Activated naive CD8-positive, alpha-beta T cell treated with anti-CD3 and anti-CD28 coated beads, Interleukin-2, amount 50 U/mL, for 24 hours (primary cell): ENCODE data around the gene FGD2.
"Not testable (repeated sequence)": the region's sequence is repeated elsewhere in the genome, so short reads cannot be mapped to it uniquely, and the experiment has no call there.

Experiments used
- ATAC-seq: fragments of 150-1000 bp; cut with Tn5 transposase; one replicate; pipeline ENCODE4 v1.10.0; 2021
- DNase-seq: peaks from one replicate; pipeline ENCODE4 v3.0.0; 2021
- H3K27ac Mint-ChIP-seq: one replicate; pipeline ENCODE4 v1.8.0; 2021; ENCODE audit warnings: mild to moderate bottlenecking, mixed read lengths
- H3K27me3 Mint-ChIP-seq: one replicate; pipeline ENCODE4 v1.8.0; 2021; ENCODE audit warnings: mixed read lengths
- H3K36me3 Mint-ChIP-seq: one replicate; pipeline ENCODE4 v1.8.0; 2021; ENCODE audit warnings: low read depth, mixed read lengths
- H3K4me1 Mint-ChIP-seq: one replicate; pipeline ENCODE4 v1.8.0; 2021; ENCODE audit warnings: mixed read lengths
- H3K4me3 Mint-ChIP-seq: one replicate; pipeline ENCODE4 v1.8.0; 2021; ENCODE audit warnings: mild to moderate bottlenecking, moderate library complexity, mixed read lengths
- H3K9me3 Mint-ChIP-seq: one replicate; pipeline ENCODE4 v1.8.0; 2021; ENCODE audit warnings: mixed read lengths

FGD2 gene

DNA sequence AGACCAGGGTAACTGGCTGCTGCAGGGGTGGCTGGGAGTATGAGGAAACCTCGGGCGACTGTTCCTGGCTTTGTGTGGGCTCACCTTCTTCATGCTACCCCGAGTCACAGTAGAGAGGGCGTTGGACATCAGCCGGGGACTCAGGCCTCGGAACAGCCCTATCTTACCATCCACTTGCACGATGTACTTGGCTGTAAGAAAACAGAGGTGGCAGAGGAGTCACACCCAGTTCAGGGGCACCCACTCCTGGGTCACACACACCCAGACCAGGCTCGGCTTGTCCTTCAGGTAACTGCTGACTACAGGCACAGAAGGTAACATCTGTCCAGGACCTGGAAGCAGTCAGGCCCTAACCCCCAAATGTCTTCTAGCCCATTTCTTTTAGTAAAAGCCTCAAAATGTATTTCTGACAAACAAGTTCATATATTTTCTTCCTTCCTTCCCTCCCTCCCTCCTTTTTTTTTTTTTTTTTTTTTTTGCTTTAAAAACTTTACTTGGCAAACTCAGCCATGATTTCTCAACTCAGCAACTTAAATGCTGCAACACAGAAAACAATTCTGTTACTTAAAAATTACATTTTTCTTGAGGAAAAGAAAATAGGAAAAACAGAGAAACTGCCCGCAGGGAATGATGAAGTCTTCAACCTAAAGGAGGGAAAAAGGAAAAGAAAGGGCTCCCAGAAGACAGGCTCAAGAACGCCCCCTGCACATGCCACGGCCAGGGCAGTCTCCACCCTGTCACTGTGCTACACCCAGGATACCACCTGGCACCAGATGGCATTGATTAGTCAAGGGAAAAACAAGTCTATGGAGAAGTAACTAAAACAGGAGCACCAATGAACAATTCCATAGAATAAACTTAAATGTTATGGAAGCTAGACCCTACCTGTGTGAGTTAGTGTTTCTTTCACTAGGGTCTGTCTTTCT, 26.8 kb upstream of the FGD2 start:
- Mint-ChIP-seq H3K27me3 (no peaks in the 10 kb centered on the region), H3K4me3 (no peak overlapping the region), H3K27ac (peak overlapping the region; percentile 15), H3K36me3 (peaks cover 34% of the 10 kb centered on the region), H3K4me1 (peaks cover 22% of the 10 kb centered on the region), H3K9me3 (no peaks in the 10 kb centered on the region)
- no peak for ATAC-seq
- no peak for DNase-seq

DNA sequence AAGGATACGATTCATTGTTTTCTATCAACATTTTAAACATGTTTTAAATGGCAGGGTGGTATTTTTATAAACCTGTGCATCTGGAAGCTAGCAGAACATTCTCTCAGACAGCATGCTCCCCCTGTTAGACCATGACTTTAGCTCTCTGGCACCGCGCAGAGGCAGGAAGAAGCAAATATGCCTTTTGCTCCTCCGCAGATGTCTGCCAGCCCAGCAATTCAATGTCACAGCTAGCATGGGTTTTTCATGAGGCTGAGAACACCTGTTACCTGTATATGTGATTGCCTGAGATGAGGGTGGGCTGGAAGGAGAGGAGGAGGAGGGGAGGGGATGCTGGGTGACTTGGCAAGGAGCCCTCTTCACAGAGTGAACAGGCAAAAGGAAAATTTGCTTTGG, 26.1 kb upstream of the FGD2 start:
- Mint-ChIP-seq H3K36me3 (peaks cover 32% of the 10 kb centered on the region), H3K4me3 (no peak overlapping the region)
- no peak for ATAC-seq

GRCh38 chr6:36980129-36980528, 25.3 kb upstream of the FGD2 start:
- no peak for DNase-seq
- Mint-ChIP-seq H3K36me3 (peaks cover 31% of the 10 kb centered on the region), H3K9me3 (no peaks in the 10 kb centered on the region), H3K27me3 (no peaks in the 10 kb centered on the region), H3K4me3 (no peak overlapping the region), H3K27ac (peak overlapping the region; percentile 55), H3K4me1 (peaks cover 22% of the 10 kb centered on the region)
- no peak for ATAC-seq

More for the DNA sequence above, 26.1 kb upstream of the FGD2 start:
- peak overlapping the region; percentile 15 for H3K27ac Mint-ChIP-seq
- H3K4me1 Mint-ChIP-seq: peaks cover 22% of the 10 kb centered on the region
- no peak for DNase-seq
- H3K27me3 Mint-ChIP-seq: no peaks in the 10 kb centered on the region
- H3K9me3 Mint-ChIP-seq: no peaks in the 10 kb centered on the region

- H3K27me3 Mint-ChIP-seq: no peaks in the 10 kb centered on the region
Observed at GRCh38 chr6:36980876-36981619, 24.4 kb upstream of the FGD2 start.

GRCh38 chr6:36983538-36983937, 21.9 kb upstream of the FGD2 start:
- no peak for ATAC-seq
- H3K36me3 Mint-ChIP-seq: peaks cover 16% of the 10 kb centered on the region
- H3K4me1 Mint-ChIP-seq: peaks cover 33% of the 10 kb centered on the region
- no peak overlapping the region for H3K4me3 Mint-ChIP-seq
- no peaks in the 10 kb centered on the region for H3K27me3 Mint-ChIP-seq
- H3K9me3 Mint-ChIP-seq: no peaks in the 10 kb centered on the region
- no peak overlapping the region for H3K27ac Mint-ChIP-seq
- DNase-seq: no peak

More at GRCh38 chr6:36980876-36981619, 24.4 kb upstream of the FGD2 start:
- peaks cover 22% of the 10 kb centered on the region for H3K4me1 Mint-ChIP-seq
- H3K4me3 Mint-ChIP-seq: no peak overlapping the region
- peaks cover 25% of the 10 kb centered on the region for H3K36me3 Mint-ChIP-seq
- ATAC-seq: no peak
- no peak for DNase-seq
- H3K27ac Mint-ChIP-seq: no peak overlapping the region
- H3K9me3 Mint-ChIP-seq: no peaks in the 10 kb centered on the region

DNA sequence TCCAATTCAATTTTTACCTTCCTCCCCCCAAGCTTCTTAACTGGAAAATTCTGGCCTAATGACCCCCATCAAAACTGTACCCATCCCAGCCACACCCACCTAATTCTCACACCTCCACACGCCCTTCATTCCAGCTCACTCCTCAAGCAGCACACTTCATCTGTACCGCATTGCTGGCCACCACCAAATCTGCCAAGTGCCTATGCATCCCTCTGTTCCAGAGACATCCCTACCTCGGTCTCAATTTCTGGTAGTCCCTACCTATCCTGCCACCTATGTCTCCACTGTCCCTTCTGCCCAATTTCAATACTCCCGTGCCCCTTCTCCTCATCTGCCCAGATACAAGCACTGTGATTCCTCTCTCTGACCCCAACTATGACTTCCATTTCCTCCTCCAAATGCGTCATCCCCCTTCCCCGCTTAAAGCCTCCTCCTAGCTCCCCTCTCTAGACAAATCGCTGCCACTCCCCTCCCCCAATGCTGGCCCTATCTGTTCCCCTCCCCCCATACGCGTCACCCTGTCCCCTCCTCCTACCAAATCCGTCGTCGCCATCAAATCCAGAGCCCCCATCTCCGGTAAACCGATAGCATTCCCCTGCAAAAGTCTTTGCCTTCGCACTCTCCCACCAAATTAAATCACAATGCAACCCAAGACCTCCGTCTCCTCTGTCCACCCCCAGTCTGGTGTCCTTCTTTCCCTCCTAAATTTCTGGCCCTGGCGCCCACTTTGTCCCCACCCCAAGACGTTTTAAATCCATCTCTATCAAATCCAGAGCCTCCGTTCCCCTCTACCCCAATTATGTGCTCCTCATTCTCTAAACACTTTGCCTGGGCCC, 20.7 kb upstream of the FGD2 start:
- Mint-ChIP-seq H3K9me3 (no peaks in the 10 kb centered on the region), H3K4me1 (peaks cover 30% of the 10 kb centered on the region), H3K27ac (no peak overlapping the region), H3K4me3 (no peak overlapping the region), H3K36me3 (peaks cover 11% of the 10 kb centered on the region), H3K27me3 (no peaks in the 10 kb centered on the region)
- peak; percentile 73 for DNase-seq
- peak; percentile 34 for ATAC-seq

DNA sequence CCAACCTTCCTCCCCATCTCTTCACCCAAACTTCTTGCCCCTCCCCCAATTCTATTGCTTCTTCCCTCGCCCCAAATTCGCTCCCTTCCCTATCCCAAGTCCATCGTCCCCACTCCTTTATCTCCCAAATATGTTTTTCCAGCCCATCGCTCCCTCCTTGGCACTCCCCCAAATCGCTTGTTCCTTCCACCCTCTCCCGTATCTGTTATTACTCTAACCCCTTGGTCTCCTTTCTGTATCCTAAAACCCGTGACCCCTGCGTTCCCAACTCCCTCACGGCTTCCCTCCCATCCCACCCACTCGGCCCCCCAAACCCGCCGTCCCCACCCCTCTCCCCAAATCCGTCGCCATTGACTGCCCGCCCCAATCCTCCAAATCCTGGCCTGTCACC, 20.0 kb upstream of the FGD2 start:
- H3K4me1 Mint-ChIP-seq: peaks cover 25% of the 10 kb centered on the region
- H3K9me3 Mint-ChIP-seq: no peaks in the 10 kb centered on the region
- H3K27me3 Mint-ChIP-seq: no peaks in the 10 kb centered on the region
- no peak overlapping the region for H3K27ac Mint-ChIP-seq
- DNase-seq: no peak
- peaks cover 9% of the 10 kb centered on the region for H3K36me3 Mint-ChIP-seq
- no peak for ATAC-seq
- no peak overlapping the region for H3K4me3 Mint-ChIP-seq

DNA sequence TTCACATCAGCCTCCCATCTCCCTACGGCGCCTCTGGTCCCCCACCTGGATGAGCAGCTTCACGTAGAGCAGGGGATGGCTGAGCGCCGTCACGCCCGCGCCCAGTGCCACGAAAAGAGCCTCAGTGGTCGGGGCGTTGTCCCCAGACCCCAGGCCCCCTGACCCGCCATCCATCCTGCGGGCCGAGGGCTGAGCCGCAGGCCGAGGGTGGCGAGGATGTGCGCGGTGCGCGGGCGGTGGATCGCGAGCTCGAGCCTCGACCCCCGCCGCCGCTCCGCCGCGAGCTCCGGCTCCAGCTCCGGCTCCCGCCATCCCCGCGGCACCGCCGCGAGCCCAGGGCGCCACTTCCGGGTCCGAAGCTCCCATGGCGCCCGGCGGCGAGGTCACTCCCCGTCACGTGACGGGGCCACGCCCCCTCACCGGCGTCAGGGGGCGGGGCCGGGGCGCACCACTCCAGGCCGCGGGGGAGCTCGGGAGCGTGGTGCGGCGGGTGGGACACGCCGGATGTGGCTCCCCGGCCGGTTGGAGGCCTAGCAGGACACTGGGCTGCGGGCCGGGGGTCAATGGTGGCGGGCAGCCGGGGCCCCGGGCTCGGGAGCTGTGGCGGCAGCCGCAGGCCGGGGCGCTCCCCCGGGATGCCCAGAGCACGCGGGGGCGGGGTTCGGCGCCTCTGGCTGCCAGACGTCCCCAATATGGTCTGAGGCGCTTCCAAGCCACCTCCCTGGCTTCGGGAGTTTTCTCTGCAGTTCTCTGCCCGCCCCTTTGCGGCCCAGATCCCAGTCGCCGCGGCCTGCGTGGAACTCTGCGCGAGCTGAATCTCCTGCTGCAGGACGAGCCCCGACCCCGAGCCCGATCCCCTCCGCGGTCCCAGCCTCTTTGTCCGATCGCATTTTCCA, 19.4 kb upstream of the FGD2 start, which contains the start of gene MTCH1:
TSS of gene MTCH1 (minus strand) at position 389 of the 896 bp plus-strand sequence. CDS start at position 366, 23 bp downstream.
- peak within 1 kb of the TSS; percentile 95 for H3K27ac Mint-ChIP-seq

GRCh38 chr6:36986704-36987047, 18.8 kb upstream of the FGD2 start:
- H3K27ac Mint-ChIP-seq: peak overlapping the region; percentile 95
- H3K4me3 Mint-ChIP-seq: peak overlapping the region; percentile 98
- no peak for DNase-seq
- no peaks in the 10 kb centered on the region for H3K9me3 Mint-ChIP-seq
- no peak for ATAC-seq
- H3K4me1 Mint-ChIP-seq: peaks cover 16% of the 10 kb centered on the region
- no peaks in the 10 kb centered on the region for H3K27me3 Mint-ChIP-seq
- peaks cover 6% of the 10 kb centered on the region for H3K36me3 Mint-ChIP-seq

More for the DNA sequence above, 19.4 kb upstream of the FGD2 start, which contains the start of gene MTCH1:
- Mint-ChIP-seq H3K27me3 (no peaks in the 10 kb centered on the region), H3K9me3 (no peaks in the 10 kb centered on the region), H3K4me3 (peak within 1 kb of the TSS; percentile 98), H3K4me1 (peaks cover 21% of the 10 kb centered on the region), H3K36me3 (peaks cover 7% of the 10 kb centered on the region)
- ATAC-seq (peak; percentile 86), DNase-seq (peak; percentile 88)

- Mint-ChIP-seq H3K27me3 (peaks cover 2% of the 10 kb centered on the region), H3K4me3 (no peak overlapping the region), H3K27ac (no peak overlapping the region), H3K36me3 (peaks cover 2% of the 10 kb centered on the region), H3K9me3 (no peaks in the 10 kb centered on the region), H3K4me1 (peaks cover 12% of the 10 kb centered on the region)
- no peak for ATAC-seq
- no peak for DNase-seq
Observed at GRCh38 chr6:36989264-36989663, 16.2 kb upstream of the FGD2 start.

DNA sequence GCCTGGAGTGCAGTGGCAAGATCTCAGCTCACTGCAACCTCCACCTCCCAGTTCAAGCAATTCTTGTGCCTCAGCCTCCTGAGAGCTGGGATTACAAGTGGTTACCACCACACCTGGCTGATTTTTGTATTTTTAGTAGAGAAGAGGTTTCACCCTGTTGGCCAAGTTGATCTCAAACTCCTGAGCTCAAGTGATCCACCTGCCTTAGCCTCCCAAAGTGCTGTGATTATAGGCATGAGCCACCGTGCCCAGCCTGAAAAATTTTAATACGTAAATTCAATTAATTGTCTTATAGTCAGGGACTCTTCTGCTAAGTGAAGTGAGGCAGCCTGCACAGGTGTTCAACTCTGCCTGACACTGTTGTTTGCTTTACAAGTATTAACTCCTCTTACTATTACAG, 15.1 kb upstream of the FGD2 start:
- H3K4me3 Mint-ChIP-seq, H3K9me3 Mint-ChIP-seq, H3K27me3 Mint-ChIP-seq, ATAC-seq, H3K36me3 Mint-ChIP-seq, DNase-seq, H3K27ac Mint-ChIP-seq: not testable (repeated sequence)
- peaks cover 12% of the 10 kb centered on the region for H3K4me1 Mint-ChIP-seq

DNA sequence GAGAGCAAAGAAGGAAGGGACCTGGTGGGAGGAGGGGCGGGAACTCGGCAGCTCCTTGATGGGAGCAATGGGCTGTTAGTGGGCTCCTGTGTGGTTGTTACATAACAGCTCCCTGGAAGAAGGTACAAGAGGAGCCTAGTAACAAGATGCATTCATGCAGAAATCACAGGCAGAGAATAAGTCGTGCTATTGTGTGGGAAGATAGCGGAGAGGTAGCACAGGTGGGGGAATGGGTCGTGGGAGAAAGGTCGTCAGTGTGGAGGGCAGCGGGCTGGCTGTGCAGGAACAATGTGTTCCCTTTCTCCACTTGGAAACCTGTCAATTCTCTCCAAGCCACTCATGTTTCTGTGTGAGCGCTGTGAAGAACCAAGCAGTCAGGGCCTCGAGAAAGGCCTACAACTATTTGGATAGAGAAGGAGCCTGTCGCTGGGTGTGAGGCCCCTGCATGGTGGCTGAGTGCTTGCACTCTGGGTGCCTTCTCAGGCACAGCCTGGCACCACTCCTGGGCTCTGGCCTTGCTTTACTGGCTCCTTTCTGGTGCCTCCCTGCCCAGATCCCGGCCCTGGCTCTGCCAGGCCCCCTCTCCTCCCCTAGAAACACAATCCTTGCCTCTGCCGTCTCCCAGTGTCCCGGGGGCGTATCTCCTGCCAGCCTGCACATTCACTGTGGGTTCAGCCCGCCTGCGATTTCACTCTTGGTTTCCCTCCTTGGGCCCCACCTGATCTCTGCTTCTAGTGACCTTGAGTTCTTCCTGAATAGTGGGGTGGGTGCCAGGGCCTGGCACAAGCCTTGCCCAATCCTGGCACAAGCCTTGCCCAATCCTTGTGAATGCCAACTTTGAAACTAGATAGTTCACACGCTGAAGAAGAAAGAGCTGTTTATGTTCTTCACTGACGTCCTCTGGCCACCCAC, 7.4 kb upstream of the FGD2 start:
- no peaks in the 10 kb centered on the region for H3K4me1 Mint-ChIP-seq
- no peaks in the 10 kb centered on the region for H3K9me3 Mint-ChIP-seq
- no peak for ATAC-seq
- no peaks in the 10 kb centered on the region for H3K36me3 Mint-ChIP-seq
- no peak overlapping the region for H3K27ac Mint-ChIP-seq
- no peak for DNase-seq
- H3K4me3 Mint-ChIP-seq: no peak overlapping the region
- H3K27me3 Mint-ChIP-seq: peaks cover 2% of the 10 kb centered on the region

DNA sequence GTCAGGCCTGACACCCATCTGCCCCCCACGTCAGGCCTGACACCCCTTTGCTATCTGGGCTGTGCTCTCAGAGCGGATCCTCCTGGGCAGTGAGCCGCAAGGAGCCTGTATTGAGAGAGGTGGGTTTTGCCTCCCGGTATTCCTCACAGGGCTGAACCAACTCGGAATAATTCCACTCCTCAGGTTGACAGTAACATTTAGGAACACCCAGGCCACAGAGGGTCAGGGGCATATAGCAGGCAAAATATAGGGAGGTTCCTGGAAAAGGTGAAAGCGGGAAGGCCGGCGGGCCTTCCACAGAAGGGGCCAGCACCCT, 6.8 kb upstream of the FGD2 start:
- Mint-ChIP-seq H3K4me3 (no peak overlapping the region), H3K27me3 (peaks cover 2% of the 10 kb centered on the region), H3K9me3 (no peaks in the 10 kb centered on the region), H3K36me3 (no peaks in the 10 kb centered on the region), H3K27ac (no peak overlapping the region), H3K4me1 (peaks cover under 1% of the 10 kb centered on the region)
- no peak for ATAC-seq
- no peak for DNase-seq
